GM18868 (cell line): Measurements from ENCODE around the gene ARSB.
"Not testable (repeated sequence)": the region's sequence is repeated elsewhere in the genome, so short reads cannot be mapped to it uniquely, and the experiment has no call there.

Experiments used
- ATAC-seq: cut with Tn5 transposase; IDR thresholded peaks from one replicate; pipeline ENCODE4 v1.9.1; 2021; ENCODE audit warnings: mild to moderate bottlenecking, moderate library complexity; ENCODE audit not compliant: unreplicated experiment

Gene ARSB

GRCh38 chr5:78958672-78959445, 26.3 kb downstream of the ARSB start:
- ATAC-seq: no peak

DNA sequence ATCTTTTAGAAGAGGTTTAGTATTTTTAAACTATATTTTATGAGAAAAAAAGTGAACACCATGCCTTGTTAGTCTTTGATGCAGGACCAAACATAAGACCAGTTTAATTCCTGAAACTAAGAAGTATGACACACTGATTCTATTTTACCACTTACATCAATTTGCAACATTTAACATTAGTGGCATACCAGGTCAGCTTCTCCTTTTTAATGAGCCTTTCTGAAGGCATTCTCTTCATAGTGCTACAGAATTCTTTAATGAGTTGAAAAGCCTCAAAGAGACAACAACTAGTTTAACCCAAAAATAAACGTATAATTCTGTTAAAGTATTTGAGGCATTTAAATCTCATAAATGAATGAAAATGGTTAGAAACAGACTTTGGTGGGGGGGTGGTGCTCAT, 28.2 kb downstream of the ARSB start:
- no peak for ATAC-seq

DNA sequence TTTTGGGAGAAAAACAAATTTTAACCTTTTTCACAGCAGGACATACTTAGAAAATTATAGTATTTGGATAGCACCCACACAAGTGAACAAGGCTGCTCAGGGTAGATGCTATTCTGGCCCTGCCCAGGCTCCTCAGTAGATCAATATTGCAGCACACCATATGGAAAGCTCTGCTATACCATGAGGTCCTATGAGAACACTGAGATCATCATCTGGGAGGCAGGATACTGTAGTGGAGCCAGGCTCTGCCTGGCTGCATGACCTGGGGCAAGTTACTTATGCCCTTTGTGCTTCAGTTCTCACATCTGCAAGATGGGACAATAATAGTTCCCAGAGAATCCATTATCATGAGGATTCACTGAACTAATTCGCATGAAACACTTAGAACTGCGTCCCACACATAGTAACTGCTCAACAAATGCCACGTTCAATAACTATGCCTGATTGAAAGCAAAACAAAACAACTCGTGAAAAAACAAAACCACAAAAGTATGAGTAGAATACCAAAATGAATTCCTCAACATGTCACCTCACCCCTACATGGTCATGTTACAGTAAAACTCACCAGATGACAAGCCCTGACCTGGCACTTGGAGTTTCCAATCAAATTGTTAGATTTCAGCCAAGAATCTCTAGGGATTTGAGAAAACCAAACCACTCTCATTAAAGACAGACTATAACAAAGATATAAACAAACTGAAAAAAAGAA, 31.9 kb downstream of the ARSB start:
- no peak for ATAC-seq

DNA sequence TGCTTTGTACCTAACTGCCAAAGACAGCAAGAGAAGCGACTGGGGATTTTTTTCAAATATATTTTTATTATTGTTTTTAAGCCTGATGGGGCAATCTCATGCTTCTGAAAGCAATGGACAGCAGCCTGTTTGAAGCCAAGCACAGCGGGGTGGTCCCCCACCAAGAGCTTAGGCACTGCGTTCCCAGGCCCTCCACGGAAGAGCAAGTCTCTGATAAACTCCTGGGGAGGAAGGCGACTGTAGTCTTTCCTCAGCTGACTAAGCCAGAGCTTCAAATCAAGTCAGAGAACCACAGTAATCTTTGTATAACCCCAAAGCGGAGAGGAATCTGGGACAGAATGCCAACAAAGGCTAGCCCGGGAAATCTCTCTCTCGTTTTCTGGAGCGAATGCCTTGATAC, 54.4 kb downstream of the ARSB start:
- ATAC-seq: no peak

GRCh38 chr5:78929833-78930232, 55.3 kb downstream of the ARSB start:
- no peak for ATAC-seq

GRCh38 chr5:78927657-78928282, 57.3 kb downstream of the ARSB start:
- no peak for ATAC-seq

DNA sequence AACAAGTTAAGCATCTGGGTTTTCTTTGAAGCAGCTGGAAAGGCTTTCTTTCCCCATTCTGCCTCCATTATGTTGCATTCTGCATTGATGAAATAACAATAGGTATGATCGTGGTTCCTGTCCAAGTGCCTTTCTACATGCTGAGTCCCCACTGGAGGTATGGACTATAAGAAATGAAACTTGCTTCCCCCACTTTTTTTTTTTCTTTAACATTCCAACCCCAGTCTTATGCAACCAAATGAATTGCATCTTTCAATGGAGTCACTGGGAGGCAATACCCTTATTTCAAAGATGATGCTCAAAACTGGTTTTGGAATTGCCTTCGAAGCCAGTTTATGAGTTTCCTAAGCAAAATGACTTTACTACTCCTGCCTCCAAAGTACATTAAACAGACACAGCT, 58.9 kb downstream of the ARSB start:
- ATAC-seq: no peak

GRCh38 chr5:78925129-78925876, 59.8 kb downstream of the ARSB start:
- no peak for ATAC-seq

DNA sequence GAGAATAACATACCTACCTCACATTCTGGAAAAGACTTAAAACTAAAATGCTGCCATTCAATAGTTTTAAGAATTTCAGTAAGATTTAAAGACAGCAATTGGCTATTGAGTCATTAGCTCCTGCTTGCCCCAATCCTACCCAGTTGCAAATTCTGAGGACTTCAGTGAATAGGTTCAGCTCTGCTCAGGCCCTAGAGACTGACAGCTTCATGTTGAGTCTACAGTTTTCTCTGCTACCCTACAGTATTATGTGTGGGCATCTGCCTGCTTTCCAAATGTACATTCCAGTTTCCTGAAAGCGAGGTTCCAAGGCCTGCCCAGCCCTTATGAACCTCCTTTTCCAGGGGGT, 61.5 kb downstream of the ARSB start:
- no peak for ATAC-seq

DNA sequence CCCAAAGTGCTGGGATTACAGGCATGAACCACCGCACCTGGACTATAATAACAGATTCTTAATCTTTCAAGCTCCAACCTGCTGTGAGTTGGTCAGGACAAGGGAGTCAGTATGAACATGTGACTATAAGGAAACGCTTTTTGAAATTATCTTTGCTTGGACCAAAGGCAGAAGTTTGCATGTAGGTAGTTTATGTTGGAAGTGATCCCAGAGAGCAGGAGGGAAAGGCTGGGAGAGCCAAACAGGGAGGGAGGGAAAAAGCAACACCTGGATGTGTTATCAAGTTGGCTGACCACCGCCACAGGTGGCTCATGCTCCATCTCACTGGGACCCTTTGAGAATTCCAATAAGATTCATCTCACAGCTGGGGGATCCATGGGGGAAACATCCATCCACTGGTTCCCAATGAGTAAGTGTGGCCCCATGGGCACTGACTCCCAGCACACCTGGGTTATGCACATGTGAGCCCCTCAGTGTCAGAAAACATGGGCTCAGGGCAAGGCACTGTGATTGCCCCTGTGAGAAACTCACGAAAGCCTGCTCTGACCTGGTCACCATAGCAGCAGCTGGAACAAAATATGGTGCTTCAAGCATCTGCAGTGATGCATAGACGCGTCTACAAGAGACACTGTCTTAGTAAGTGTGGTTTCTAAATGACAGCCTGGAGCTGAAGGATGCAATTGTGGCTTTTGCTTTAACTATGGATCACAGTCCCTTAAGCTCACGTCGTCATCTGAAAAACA, 62.1 kb downstream of the ARSB start:
- ATAC-seq: peak; percentile 86

- ATAC-seq: no peak
Measured at GRCh38 chr5:78920604-78921003, 64.5 kb downstream of the ARSB start.

DNA sequence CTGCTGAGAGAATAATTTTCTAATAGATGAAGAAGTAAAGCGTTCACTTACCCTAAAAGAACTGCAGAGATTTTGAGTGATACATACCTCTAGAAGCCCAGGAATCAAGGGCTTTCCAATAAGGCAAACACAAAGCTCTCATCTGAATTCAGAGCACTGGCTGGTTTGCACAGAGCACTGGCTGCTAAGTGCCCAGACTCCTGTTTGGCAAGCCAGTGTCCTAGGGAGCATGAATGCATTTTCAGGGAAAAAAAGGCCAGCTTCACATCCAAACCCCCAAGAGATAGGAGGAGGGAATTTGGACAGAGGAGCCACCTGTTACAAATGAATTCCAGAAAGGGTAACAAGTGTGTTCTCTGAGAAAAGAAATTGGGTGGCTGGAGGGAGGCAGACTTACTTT, 65.3 kb downstream of the ARSB start:
- ATAC-seq: no peak

- no peak for ATAC-seq
Measured at GRCh38 chr5:78916044-78916443, 69.1 kb downstream of the ARSB start.

DNA sequence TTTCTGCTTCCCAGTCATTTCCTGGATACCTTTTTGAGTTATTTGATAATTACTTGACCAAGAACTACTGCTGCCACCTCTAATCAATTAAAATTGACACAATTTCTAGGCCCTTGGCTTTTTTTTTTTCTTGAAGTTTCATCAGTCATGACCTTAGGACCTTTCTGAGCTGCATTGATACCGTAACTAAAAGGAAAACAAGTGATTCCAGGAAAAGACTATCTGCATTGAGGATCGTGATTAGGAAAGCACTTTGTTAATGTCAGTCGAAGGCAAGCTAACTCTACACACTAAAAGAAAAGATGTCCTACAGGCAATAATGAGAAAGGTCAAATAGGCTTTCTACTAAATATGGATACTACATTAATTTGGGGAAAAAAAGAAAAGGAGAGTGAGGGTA, 69.9 kb downstream of the ARSB start:
- no peak for ATAC-seq

DNA sequence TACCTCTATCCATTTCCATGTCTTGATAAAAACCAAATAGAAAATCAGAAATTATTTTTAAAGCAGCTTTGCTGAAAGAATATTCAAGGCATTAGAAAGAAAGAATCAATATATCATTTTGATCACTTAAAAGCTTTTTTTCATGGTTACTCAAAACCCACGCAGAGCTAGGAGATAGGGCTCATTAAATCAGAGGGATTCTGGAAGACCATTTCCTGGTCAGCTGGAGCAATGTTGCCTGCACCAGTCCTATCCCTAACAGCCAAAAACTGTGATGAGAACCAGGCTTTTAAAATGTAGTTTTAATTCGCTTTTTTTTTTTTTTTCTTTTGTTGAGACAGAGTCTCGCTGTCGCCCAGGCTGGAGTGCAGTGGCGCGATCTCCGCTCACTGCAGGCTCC, 72.3 kb downstream of the ARSB start:
- ATAC-seq: no peak

GRCh38 chr5:78912085-78912771, 72.9 kb downstream of the ARSB start:
- peak; percentile 50 for ATAC-seq

DNA sequence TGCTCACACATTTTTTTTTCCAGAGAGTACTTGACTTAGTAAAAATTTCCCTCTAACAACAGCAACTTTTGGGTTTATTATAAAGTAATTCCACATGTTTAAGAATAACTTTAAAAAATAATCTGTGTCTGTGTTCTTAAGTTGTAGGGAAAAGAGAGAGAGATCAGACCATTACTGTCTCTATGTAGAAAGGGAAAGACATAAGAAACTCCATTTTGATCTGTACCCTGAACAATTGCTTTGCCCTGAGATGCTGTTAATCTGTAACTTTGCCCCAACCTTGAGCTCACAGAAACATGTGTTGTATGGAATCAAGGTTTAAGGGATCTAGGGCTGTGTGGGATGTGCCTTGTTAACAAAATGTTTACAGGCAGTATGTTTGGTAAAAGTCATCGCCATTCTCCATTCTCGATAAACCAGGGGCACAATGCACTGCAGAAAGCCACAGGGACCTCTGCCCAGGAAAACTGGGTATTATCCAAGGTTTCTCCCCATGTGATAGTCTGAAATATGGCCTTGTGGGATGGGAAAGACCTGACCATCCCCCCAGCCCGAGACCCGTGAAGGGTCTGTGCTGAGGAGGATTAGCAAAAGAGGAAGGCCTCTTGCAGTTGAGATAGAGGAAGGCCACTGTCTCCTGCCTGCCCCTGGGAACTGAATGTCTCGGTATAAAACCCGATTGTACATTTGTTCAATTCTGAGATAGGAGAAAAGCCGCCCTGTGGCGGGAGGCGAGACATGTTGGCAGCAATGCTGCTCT, 75.7 kb downstream of the ARSB start:
- not testable (repeated sequence) for ATAC-seq

DNA sequence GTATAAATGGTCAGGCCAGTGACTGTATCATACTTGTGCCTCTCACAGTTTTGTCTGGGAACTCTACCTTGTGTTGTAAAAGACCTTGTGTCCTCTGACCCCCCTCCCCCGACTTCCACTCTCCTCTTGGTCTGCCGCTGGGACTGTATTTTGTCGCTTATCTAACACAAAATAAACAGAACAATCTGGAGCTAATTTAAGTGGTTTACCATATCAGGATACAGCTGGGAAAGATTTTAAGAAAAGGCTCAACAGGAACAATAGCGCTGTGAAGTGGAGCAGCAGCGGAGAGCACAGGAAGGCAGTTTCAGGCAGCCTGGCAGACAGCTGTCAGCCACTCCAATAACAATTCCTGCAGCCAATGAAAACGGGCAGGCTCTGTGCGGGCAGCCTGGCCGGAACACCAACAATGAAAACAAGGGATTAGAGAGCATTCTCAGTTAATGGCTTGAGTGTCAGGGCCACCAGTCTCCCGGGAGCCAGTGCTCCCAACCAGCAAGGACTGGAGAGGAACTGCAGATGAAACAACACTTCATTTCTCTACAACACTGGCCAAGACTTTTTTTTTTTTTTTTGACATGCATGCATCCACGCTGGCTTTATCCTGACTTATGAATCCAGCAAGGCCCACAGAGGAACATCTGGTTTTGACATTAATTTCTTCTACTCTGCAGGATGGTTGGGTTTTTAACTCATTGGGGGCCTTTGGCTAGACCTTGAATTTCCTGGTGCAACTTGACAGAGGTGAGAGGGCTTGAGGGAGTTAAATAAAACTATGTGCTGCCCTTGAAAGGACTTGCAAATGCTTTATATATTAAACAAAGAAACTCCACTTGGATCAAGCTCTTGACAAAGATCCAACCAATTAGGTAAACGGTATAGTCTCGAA, 76.7 kb downstream of the ARSB start:
- ATAC-seq: no peak
